Activated CD4-positive, alpha-beta T cell treated with anti-CD3 and anti-CD28 coated beads, Interleukin-2, amount 10 ng/mL, durations not matched to agents 7 days and 5 days (primary cell): ENCODE results near the gene ZNF860. TPM values are rescaled to one million over a fixed set of nuclear protein-coding genes. Genes with fewer than 3 reads are reported as not detected.
"Not testable (repeated sequence)": the region's sequence is repeated elsewhere in the genome, so short reads cannot be mapped to it uniquely, and the experiment has no call there.

Experiments
- CTCF ChIA-PET: fragments of 350-600 bp; sonication (Branson Sonifier 250); formaldehyde crosslinking; loops from one replicate; lab custom pipeline; 2021; ENCODE audit warnings: antibody characterized with exemption; lab: Charles Lee
- POLR2A ChIA-PET: fragments of 350-600 bp; sonication (Branson Sonifier 250); formaldehyde crosslinking; loops from one replicate; lab custom pipeline; 2021; ENCODE audit warnings: antibody characterized with exemption; lab: Charles Lee
- DNase-seq: peaks from one replicate; pipeline ENCODE4 v3.0.0-alpha.2; 2020
- H3K27ac Mint-ChIP-seq: one replicate; pipeline ENCODE4 v1.8.0; 2021; ENCODE audit warnings: mild to moderate bottlenecking, moderate library complexity, mixed read lengths
- H3K27me3 Mint-ChIP-seq: one replicate; pipeline ENCODE4 v1.8.0; 2021; ENCODE audit warnings: mixed read lengths
- H3K36me3 Mint-ChIP-seq: one replicate; pipeline ENCODE4 v1.8.0; 2021; ENCODE audit warnings: low read depth, mixed read lengths
- H3K4me1 Mint-ChIP-seq: one replicate; pipeline ENCODE4 v1.8.0; 2021; ENCODE audit warnings: mixed read lengths
- H3K4me3 Mint-ChIP-seq: one replicate; pipeline ENCODE4 v1.8.0; 2021; ENCODE audit warnings: mild to moderate bottlenecking, moderate library complexity, mixed read lengths
- H3K9me3 Mint-ChIP-seq: one replicate; pipeline ENCODE4 v1.8.0; 2021; ENCODE audit warnings: mixed read lengths
- total RNA-seq, 2 experiments: library from RNA; stranded (reverse); gene quantifications; one replicate each; pipeline ENCODE4 v1.2.3, GENCODE V29; 2021

The ZNF860 gene
- total RNA-seq, 2 experiments from 2014 or later: not detected

- H3K4me1 Mint-ChIP-seq: peaks cover 4% of the 10 kb centered on the region
- no peak overlapping the region for H3K4me3 Mint-ChIP-seq
- H3K36me3 Mint-ChIP-seq: no peaks in the 10 kb centered on the region
- DNase-seq: no peak
- no peak overlapping the region for H3K27ac Mint-ChIP-seq
- H3K27me3 Mint-ChIP-seq: peaks cover 23% of the 10 kb centered on the region
- POLR2A ChIA-PET: no interaction called here
- CTCF ChIA-PET: interaction anchor here (1.4 kb wide), 1 partner anchor 9 kb away, joined by 5 read pairs; no protein-coding TSS in a partner anchor
- no peaks in the 10 kb centered on the region for H3K9me3 Mint-ChIP-seq
These were observed 28.4 kb downstream of the ZNF860 start for GRCh38 chr3:32009957-32010356.

DNA sequence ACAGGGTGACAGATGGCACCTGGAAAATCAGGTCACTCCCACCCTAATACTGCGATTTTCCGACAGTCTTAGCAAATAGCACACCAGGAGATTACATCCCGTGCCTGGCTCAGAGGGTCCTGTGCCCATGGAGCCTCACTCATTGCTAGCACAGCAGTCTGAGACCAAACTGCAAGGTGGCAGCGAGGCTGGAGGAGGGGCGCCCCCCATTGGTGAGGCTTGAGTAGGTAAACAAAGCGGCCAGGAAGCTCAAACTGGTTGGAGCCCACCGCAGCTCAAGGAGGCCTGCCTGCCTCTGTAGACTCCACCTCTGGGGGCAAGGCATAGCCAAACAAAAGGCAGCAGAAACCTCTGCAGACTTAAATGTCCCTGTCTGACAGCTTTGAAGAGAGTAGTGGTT lies 29.1 kb downstream of the ZNF860 start:
- POLR2A ChIA-PET, CTCF ChIA-PET, H3K9me3 Mint-ChIP-seq, H3K4me1 Mint-ChIP-seq, H3K27ac Mint-ChIP-seq, H3K4me3 Mint-ChIP-seq, H3K36me3 Mint-ChIP-seq, DNase-seq: not testable (repeated sequence)
- H3K27me3 Mint-ChIP-seq: peaks cover 23% of the 10 kb centered on the region

- CTCF ChIA-PET, H3K9me3 Mint-ChIP-seq, H3K4me1 Mint-ChIP-seq, H3K4me3 Mint-ChIP-seq, DNase-seq, POLR2A ChIA-PET, H3K36me3 Mint-ChIP-seq, H3K27ac Mint-ChIP-seq: not testable (repeated sequence)
- H3K27me3 Mint-ChIP-seq: peaks cover 24% of the 10 kb centered on the region
These were observed 34.1 kb downstream of the ZNF860 start for GRCh38 chr3:32015638-32016037.

DNA sequence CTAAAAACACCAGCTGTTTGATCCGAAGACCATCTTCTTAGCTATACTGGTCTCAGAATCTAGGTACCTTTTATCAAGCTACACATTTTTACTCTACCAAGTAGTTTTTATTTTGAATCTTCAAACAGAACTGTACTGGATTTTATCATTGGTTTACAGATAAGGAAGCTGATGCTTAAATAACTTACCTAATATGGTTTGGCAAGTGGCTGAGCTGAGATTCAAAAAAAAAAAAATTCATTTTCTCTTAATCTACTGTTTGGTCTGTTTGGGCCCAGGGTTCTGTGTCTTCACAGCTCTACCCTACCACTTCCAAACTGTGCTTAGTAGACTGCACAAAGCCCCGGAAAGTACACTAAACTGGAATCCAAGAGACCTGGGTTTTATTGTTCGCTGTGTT lies 35.7 kb downstream of the ZNF860 start:
- Mint-ChIP-seq H3K4me3 (no peak overlapping the region), H3K36me3 (no peaks in the 10 kb centered on the region), H3K27me3 (peaks cover 20% of the 10 kb centered on the region), H3K4me1 (peaks cover 2% of the 10 kb centered on the region), H3K9me3 (no peaks in the 10 kb centered on the region), H3K27ac (no peak overlapping the region)
- ChIA-PET POLR2A (interaction anchor here (0.6 kb wide), 1 partner anchor 1941 kb away, joined by 3 read pairs; no protein-coding TSS in a partner anchor), CTCF (interaction anchor here (1.4 kb wide), 1 partner anchor 82 kb away, joined by 3 read pairs; no protein-coding TSS in a partner anchor)
- DNase-seq: no peak

DNA sequence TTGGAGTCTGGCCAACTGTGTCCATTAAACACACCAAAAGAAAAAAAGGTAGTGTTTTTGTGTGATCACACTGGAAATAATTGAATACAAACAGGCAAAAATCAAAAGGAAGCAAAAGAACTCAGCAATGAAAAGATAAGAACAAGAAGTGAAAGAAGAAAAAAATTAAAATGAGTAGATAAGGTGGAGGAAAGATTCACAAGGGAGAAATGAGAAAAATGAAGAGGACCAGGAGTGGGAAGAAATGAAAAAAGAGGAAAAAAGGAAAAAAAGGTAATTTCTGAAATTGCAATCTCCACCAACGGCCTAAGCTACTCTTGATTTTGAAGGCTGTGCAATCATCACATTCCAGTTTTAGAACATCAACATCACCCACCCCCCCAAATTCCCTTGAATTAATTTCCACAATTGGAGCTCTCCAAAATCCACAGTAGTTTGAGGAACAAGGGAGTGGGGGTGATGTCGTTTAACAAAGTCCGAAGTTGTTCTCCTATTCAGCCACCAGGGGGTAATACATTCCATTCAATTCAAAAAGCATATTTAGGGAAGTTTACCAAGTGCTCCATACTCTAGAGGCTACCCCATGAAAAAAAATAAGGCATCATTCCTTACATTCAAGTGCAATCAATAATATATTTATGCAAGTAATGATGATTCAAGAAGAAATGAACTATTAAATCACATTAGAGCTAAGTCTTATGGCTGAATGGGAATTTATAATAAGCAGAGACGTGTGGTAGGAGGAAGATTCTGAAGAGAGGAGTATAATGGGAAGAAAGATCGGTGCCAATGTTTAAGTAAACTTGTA lies 37.4 kb downstream of the ZNF860 start:
- DNase-seq: no peak
- Mint-ChIP-seq H3K9me3 (no peaks in the 10 kb centered on the region), H3K27me3 (peaks cover 8% of the 10 kb centered on the region), H3K27ac (no peak overlapping the region), H3K36me3 (no peaks in the 10 kb centered on the region), H3K4me1 (peaks cover 2% of the 10 kb centered on the region), H3K4me3 (no peak overlapping the region)
- CTCF ChIA-PET: interaction anchor here (0.7 to 2.6 kb wide), 5 partner anchors 10 to 135 kb away, joined by 3 to 14 read pairs (median 4); no protein-coding TSS in a partner anchor
- POLR2A ChIA-PET: no interaction called here

GRCh38 chr3:32021155-32021554 lies 39.6 kb downstream of the ZNF860 start:
- POLR2A ChIA-PET: no interaction called here
- no peak overlapping the region for H3K27ac Mint-ChIP-seq
- no peaks in the 10 kb centered on the region for H3K36me3 Mint-ChIP-seq
- CTCF ChIA-PET: no interaction called here
- H3K4me1 Mint-ChIP-seq: peaks cover 2% of the 10 kb centered on the region
- no peaks in the 10 kb centered on the region for H3K9me3 Mint-ChIP-seq
- H3K4me3 Mint-ChIP-seq: no peak overlapping the region
- DNase-seq: no peak
- peaks cover 10% of the 10 kb centered on the region for H3K27me3 Mint-ChIP-seq

- Mint-ChIP-seq H3K36me3 (no peaks in the 10 kb centered on the region), H3K27ac (no peak overlapping the region), H3K27me3 (peaks cover 10% of the 10 kb centered on the region), H3K9me3 (no peaks in the 10 kb centered on the region), H3K4me1 (peaks cover 2% of the 10 kb centered on the region), H3K4me3 (no peak overlapping the region)
- no peak for DNase-seq
- ChIA-PET POLR2A (no interaction called here), CTCF (interaction anchor here (0.7 to 1.6 kb wide), 4 partner anchors 10 to 317 kb away, joined by 3 to 5 read pairs (median 3); no protein-coding TSS in a partner anchor)
These were observed 40.2 kb downstream of the ZNF860 start for GRCh38 chr3:32021748-32022147.

GRCh38 chr3:32022947-32023346 lies 41.4 kb downstream of the ZNF860 start:
- POLR2A ChIA-PET: no interaction called here
- CTCF ChIA-PET: interaction anchor here (0.6 to 1.6 kb wide), 2 partner anchors 18 to 56 kb away, joined by 3 to 5 read pairs; no protein-coding TSS in a partner anchor

GRCh38 chr3:32026593-32026992 lies 45.0 kb downstream of the ZNF860 start:
- Mint-ChIP-seq H3K27me3 (peaks cover 1% of the 10 kb centered on the region), H3K36me3 (no peaks in the 10 kb centered on the region), H3K4me1 (no peaks in the 10 kb centered on the region), H3K27ac (no peak overlapping the region), H3K9me3 (no peaks in the 10 kb centered on the region), H3K4me3 (no peak overlapping the region)
- ChIA-PET CTCF (interaction anchor here (1.1 kb wide), 1 partner anchor 10 kb away, joined by 3 read pairs; no protein-coding TSS in a partner anchor), POLR2A (no interaction called here)
- DNase-seq: no peak

More at GRCh38 chr3:32022947-32023346, 41.4 kb downstream of the ZNF860 start:
- no peak for DNase-seq
- Mint-ChIP-seq H3K4me3 (no peak overlapping the region), H3K9me3 (no peaks in the 10 kb centered on the region), H3K36me3 (no peaks in the 10 kb centered on the region), H3K4me1 (peaks cover 2% of the 10 kb centered on the region), H3K27me3 (peaks cover 10% of the 10 kb centered on the region), H3K27ac (no peak overlapping the region)

DNA sequence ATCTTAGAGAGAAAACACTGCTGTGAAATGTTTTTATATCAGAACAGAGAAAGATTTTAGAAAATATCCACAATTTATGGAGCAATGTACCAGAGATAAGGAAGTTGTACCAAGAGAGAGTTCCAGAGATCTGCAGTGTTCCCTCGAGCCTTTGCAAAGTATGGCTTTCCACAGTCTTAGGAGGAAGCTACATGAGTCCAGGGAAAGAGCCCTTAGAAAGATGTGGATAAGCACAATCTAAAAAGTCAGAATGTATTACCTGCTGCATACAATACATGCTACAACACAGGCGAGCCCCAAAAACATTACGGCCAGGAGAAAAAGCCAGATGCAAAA lies 56.4 kb downstream of the ZNF860 start:
- CTCF ChIA-PET: no interaction called here
- H3K27me3 Mint-ChIP-seq: peaks cover 4% of the 10 kb centered on the region
- POLR2A ChIA-PET: no interaction called here
- DNase-seq: no peak
- H3K36me3 Mint-ChIP-seq: no peaks in the 10 kb centered on the region
- no peak overlapping the region for H3K4me3 Mint-ChIP-seq
- no peaks in the 10 kb centered on the region for H3K4me1 Mint-ChIP-seq
- peaks cover 11% of the 10 kb centered on the region for H3K9me3 Mint-ChIP-seq
- no peak overlapping the region for H3K27ac Mint-ChIP-seq

DNA sequence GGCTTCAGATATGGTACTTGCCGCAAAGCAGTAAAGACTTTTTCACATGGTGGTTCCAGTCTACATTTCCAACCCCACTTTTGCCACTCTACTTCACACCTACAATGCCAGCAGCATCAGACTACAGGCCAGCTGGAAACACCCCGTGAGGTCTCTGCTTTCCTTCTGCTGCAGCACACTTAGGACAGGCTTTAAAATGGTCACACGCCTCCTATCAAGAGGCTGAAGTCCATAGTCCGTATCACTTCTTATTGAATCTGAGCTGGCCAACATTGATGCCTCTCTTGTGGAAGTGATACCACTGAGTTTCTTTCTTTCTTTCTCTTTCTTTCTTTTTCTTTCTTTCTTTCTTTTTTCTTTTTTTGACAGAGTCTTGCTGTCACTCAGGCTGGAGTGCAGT lies 59.8 kb downstream of the ZNF860 start:
- ChIA-PET CTCF (interaction anchor here (0.5 to 1.4 kb wide), 3 partner anchors 19 to 742 kb away, joined by 3 to 5 read pairs (median 3); no protein-coding TSS in a partner anchor), POLR2A (no interaction called here)
- H3K27me3 Mint-ChIP-seq: no peaks in the 10 kb centered on the region
- no peak overlapping the region for H3K27ac Mint-ChIP-seq
- no peak for DNase-seq
- H3K4me3 Mint-ChIP-seq: no peak overlapping the region
- peaks cover 20% of the 10 kb centered on the region for H3K9me3 Mint-ChIP-seq
- H3K36me3 Mint-ChIP-seq: no peaks in the 10 kb centered on the region
- no peaks in the 10 kb centered on the region for H3K4me1 Mint-ChIP-seq
